Activated naive CD8-positive, alpha-beta T cell treated with anti-CD3 and anti-CD28 coated beads, Interleukin-2, amount 50 U/mL, for 16 hours (primary cell): ENCODE measurements around the gene ACCS.

ENCODE experiments used
- DNase-seq: peaks from one replicate; pipeline ENCODE4 v3.0.0-alpha.2; 2020; ENCODE audit warnings: low read depth, low spot score

Gene ACCS

GRCh38 chr11:44037658-44037998 lies 28.4 kb upstream of the ACCS start:
- no peak for DNase-seq

- no peak for DNase-seq
Measured at GRCh38 chr11:44043157-44043556, 22.9 kb upstream of the ACCS start.

- DNase-seq, result no peak
Measured at GRCh38 chr11:44046182-44046581, 19.9 kb upstream of the ACCS start.

- DNase-seq, result no peak
Measured at GRCh38 chr11:44047298-44047697, 18.8 kb upstream of the ACCS start.

GRCh38 chr11:44047931-44048431 lies 18.1 kb upstream of the ACCS start, which contains the start of gene ACCSL:
Gene ACCSL, plus strand, starts transcription at chr11:44047981. Its CDS starts 56 bp downstream, at chr11:44048037.
- no peak for DNase-seq

- DNase-seq, result no peak
Measured at GRCh38 chr11:44049832-44050231, 16.2 kb upstream of the ACCS start.

GRCh38 chr11:44051171-44051570 lies 14.9 kb upstream of the ACCS start:
- no peak for DNase-seq

- no peak for DNase-seq
Measured at GRCh38 chr11:44057340-44057739, 8.7 kb upstream of the ACCS start.

- no peak for DNase-seq
Measured at GRCh38 chr11:44058275-44058674, 7.8 kb upstream of the ACCS start.

GRCh38 chr11:44065161-44065661 lies 859 bp upstream of the ACCS start:
- DNase-seq, result no peak

GRCh38 chr11:44066732-44067141 lies 667 bp downstream of the ACCS start:
- DNase-seq, result no peak

- DNase-seq, result no peak
Measured at GRCh38 chr11:44067266-44067665, 1.2 kb downstream of the ACCS start.

- DNase-seq, result no peak
Measured at GRCh38 chr11:44068180-44068579, 2.1 kb downstream of the ACCS start.

GRCh38 chr11:44071157-44071556 lies 5.1 kb downstream of the ACCS start:
- no peak for DNase-seq

GRCh38 chr11:44072757-44073658 lies 6.9 kb downstream of the ACCS start:
- no peak for DNase-seq

- DNase-seq, result no peak
Measured at GRCh38 chr11:44078794-44079193, 12.7 kb downstream of the ACCS start.

GRCh38 chr11:44079376-44079775 lies 13.3 kb downstream of the ACCS start:
- DNase-seq, result no peak

- DNase-seq, result no peak
Measured at GRCh38 chr11:44080951-44081350, 14.9 kb downstream of the ACCS start.

- DNase-seq, result no peak
Measured at GRCh38 chr11:44082645-44083044, 16.6 kb downstream of the ACCS start.

- DNase-seq, result no peak
Measured at GRCh38 chr11:44083433-44083832, 17.4 kb downstream of the ACCS start.

- DNase-seq, result no peak
Measured at GRCh38 chr11:44083906-44084305, 17.8 kb downstream of the ACCS start.

- DNase-seq, result no peak
Measured at GRCh38 chr11:44085330-44085729, 19.3 kb downstream of the ACCS start.

- DNase-seq, result no peak
Measured at GRCh38 chr11:44088377-44088776, 22.3 kb downstream of the ACCS start.
